ENCODE data around the gene NOL4. TPM values are rescaled to one million over a fixed set of nuclear protein-coding genes. Genes with fewer than 3 reads are reported as not detected.

The NOL4 gene
- polyA plus RNA-seq, 1 donor from 2014 or later: 61.0 TPM

- TF ChIP-seq MXI1 (conservative IDR thresholded peaks at IDR 0.05; ENCODE audit: poor library complexity, severe bottlenecking) (no peak), POLR2AphosphoS5 (IDR thresholded peaks at IDR 0.05) (no peak), RAD21 (conservative IDR thresholded peaks at IDR 0.05) (no peak), TAF1 (IDR thresholded peaks at IDR 0.05; ENCODE audit: low read depth) (no peak), SMC3 (conservative IDR thresholded peaks at IDR 0.05; ENCODE audit: poor library complexity) (no peak), EZH2 (IDR thresholded peaks at IDR 0.05; ENCODE audit: borderline replicate concordance, insufficient read depth, low read length, poor library complexity, severe bottlenecking) (no peak), EP300 (conservative IDR thresholded peaks at IDR 0.05; ENCODE audit: poor library complexity, severe bottlenecking) (no peak)
- TF ChIP-seq, protein P1, sequence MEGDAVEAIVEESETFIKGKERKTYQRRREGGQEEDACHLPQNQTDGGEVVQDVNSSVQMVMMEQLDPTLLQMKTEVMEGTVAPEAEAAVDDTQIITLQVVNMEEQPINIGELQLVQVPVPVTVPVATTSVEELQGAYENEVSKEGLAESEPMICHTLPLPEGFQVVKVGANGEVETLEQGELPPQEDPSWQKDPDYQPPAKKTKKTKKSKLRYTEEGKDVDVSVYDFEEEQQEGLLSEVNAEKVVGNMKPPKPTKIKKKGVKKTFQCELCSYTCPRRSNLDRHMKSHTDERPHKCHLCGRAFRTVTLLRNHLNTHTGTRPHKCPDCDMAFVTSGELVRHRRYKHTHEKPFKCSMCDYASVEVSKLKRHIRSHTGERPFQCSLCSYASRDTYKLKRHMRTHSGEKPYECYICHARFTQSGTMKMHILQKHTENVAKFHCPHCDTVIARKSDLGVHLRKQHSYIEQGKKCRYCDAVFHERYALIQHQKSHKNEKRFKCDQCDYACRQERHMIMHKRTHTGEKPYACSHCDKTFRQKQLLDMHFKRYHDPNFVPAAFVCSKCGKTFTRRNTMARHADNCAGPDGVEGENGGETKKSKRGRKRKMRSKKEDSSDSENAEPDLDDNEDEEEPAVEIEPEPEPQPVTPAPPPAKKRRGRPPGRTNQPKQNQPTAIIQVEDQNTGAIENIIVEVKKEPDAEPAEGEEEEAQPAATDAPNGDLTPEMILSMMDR (IDR thresholded peaks at IDR 0.05; ENCODE audit: poor library complexity, severe bottlenecking): no peak
- TF ChIP-seq, protein P2, sequence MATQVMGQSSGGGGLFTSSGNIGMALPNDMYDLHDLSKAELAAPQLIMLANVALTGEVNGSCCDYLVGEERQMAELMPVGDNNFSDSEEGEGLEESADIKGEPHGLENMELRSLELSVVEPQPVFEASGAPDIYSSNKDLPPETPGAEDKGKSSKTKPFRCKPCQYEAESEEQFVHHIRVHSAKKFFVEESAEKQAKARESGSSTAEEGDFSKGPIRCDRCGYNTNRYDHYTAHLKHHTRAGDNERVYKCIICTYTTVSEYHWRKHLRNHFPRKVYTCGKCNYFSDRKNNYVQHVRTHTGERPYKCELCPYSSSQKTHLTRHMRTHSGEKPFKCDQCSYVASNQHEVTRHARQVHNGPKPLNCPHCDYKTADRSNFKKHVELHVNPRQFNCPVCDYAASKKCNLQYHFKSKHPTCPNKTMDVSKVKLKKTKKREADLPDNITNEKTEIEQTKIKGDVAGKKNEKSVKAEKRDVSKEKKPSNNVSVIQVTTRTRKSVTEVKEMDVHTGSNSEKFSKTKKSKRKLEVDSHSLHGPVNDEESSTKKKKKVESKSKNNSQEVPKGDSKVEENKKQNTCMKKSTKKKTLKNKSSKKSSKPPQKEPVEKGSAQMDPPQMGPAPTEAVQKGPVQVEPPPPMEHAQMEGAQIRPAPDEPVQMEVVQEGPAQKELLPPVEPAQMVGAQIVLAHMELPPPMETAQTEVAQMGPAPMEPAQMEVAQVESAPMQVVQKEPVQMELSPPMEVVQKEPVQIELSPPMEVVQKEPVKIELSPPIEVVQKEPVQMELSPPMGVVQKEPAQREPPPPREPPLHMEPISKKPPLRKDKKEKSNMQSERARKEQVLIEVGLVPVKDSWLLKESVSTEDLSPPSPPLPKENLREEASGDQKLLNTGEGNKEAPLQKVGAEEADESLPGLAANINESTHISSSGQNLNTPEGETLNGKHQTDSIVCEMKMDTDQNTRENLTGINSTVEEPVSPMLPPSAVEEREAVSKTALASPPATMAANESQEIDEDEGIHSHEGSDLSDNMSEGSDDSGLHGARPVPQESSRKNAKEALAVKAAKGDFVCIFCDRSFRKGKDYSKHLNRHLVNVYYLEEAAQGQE (IDR thresholded peaks at IDR 0.05; ENCODE audit: borderline replicate concordance): no peak
- H4K20me1 ChIP-seq (ENCODE audit: insufficient read depth): no peaks in the 10 kb centered on the region
- H3K4me2 ChIP-seq (ENCODE audit: low read length): no peak overlapping the region
- H3K36me3 ChIP-seq (ENCODE audit: insufficient read depth, low read length): no peaks in the 10 kb centered on the region
- no peak overlapping the region for H3K9ac ChIP-seq (ENCODE audit: low read length)
- H3K27me3 ChIP-seq (ENCODE audit: insufficient read depth, low read depth, low read length): no peaks in the 10 kb centered on the region
- H3K4me3 ChIP-seq (ENCODE audit: low read length): no peak overlapping the region
- H2AFZ ChIP-seq (ENCODE audit: low read depth, low read length): no peak overlapping the region
- no peak overlapping the region for H3K27ac ChIP-seq (ENCODE audit: low read length)
- H3F3A ChIP-seq (ENCODE audit: insufficient read depth, low read length, poor library complexity, severe bottlenecking): no peaks in the 10 kb centered on the region
- no peaks in the 10 kb centered on the region for H3K9me3 ChIP-seq (ENCODE audit: low read length)
- H3K79me2 ChIP-seq (replicated peaks; ENCODE audit: insufficient read depth, low read length): no peaks in the 10 kb centered on the region
- H3K9me2 ChIP-seq (ENCODE audit: insufficient read depth, low read length): no peaks in the 10 kb centered on the region
Measured at GRCh38 chr18:34261865-34262780, 37.4 kb upstream of the NOL4 start.

- no peaks in the 10 kb centered on the region for H3F3A ChIP-seq (ENCODE audit: insufficient read depth, low read length, poor library complexity, severe bottlenecking)
- no peak overlapping the region for H3K4me3 ChIP-seq (ENCODE audit: low read length)
- no peaks in the 10 kb centered on the region for H3K9me3 ChIP-seq (ENCODE audit: low read length)
- H3K36me3 ChIP-seq (ENCODE audit: insufficient read depth, low read length): no peaks in the 10 kb centered on the region
- no peaks in the 10 kb centered on the region for H3K9me2 ChIP-seq (ENCODE audit: insufficient read depth, low read length)
- H2AFZ ChIP-seq (ENCODE audit: low read depth, low read length): no peak overlapping the region
- H3K27ac ChIP-seq (ENCODE audit: low read length): no peak overlapping the region
- H3K4me2 ChIP-seq (ENCODE audit: low read length): no peak overlapping the region
- H3K9ac ChIP-seq (ENCODE audit: low read length): no peak overlapping the region
- H3K27me3 ChIP-seq (ENCODE audit: insufficient read depth, low read depth, low read length): no peaks in the 10 kb centered on the region
- no peak for TF ChIP-seq EZH2 (IDR thresholded peaks at IDR 0.05; ENCODE audit: borderline replicate concordance, insufficient read depth, low read length, poor library complexity, severe bottlenecking)
- no peak for TF ChIP-seq EP300 (conservative IDR thresholded peaks at IDR 0.05; ENCODE audit: poor library complexity, severe bottlenecking)
- no peak for TF ChIP-seq RAD21 (conservative IDR thresholded peaks at IDR 0.05)
- TF ChIP-seq TAF1 (IDR thresholded peaks at IDR 0.05; ENCODE audit: low read depth): no peak
- TF ChIP-seq, protein P2 (IDR thresholded peaks at IDR 0.05; ENCODE audit: borderline replicate concordance): no peak
- TF ChIP-seq, protein P1 (IDR thresholded peaks at IDR 0.05; ENCODE audit: poor library complexity, severe bottlenecking): no peak
- TF ChIP-seq POLR2AphosphoS5 (IDR thresholded peaks at IDR 0.05): no peak
- TF ChIP-seq SMC3 (conservative IDR thresholded peaks at IDR 0.05; ENCODE audit: poor library complexity): no peak
- no peak for TF ChIP-seq MXI1 (conservative IDR thresholded peaks at IDR 0.05; ENCODE audit: poor library complexity, severe bottlenecking)
- H4K20me1 ChIP-seq (ENCODE audit: insufficient read depth): no peaks in the 10 kb centered on the region
- no peaks in the 10 kb centered on the region for H3K79me2 ChIP-seq (replicated peaks; ENCODE audit: insufficient read depth, low read length)
Measured at GRCh38 chr18:34258176-34258575, 33.5 kb upstream of the NOL4 start.

Data from neural cell (in vitro differentiated cells).